ENCODE measurements around the gene TRIO. TPM values are rescaled to one million over a fixed set of nuclear protein-coding genes. Genes with fewer than 3 reads are reported as not detected.

TRIO gene
- total and polyA plus RNA-seq, 10 of the 15 experiments (the other 5 are each of a cell fraction or from before 2014, with no cell fraction given): 5.1 to 96.4 (median 44.6) TPM

DNA sequence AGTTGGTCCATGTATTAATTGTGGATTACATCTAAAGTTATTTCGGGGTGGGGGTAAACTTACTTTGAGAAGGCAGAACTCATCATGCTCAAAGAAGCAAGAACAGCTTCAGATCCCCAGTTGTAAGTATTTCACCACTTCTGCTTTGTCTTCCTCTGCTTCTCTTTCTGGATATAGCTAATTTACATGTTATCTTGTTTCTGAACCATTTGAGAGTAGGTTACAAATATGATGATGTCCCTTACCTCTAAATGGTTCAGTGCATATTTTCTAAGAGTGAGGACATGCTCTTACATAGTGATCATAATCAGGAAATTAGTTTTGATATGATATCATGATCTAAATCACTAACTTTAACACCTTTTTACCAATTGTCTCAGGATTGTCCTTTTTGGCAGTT, 11.9 kb downstream of the TRIO start (continued):
- TF ChIP-seq ZNF217 (IDR thresholded peaks at IDR 0.05) (no peak), CREM (IDR thresholded peaks at IDR 0.05; ENCODE audit: low read depth) (peak; percentile 68; the same call in 1 of the 2 replicates), ZBED1 (IDR thresholded peaks at IDR 0.05; ENCODE audit: borderline replicate concordance) (0 out of 2 replicates have a peak, but pooled peaks have one; percentile 59), EZH2 (IDR thresholded peaks at IDR 0.05; ENCODE audit: borderline replicate concordance, control insufficient read depth, low read depth, low read length) (no peak), STAT3 (IDR thresholded peaks at IDR 0.05; ENCODE audit: low read depth, low read length) (no peak), HDGF (IDR thresholded peaks at IDR 0.05) (no peak), GABPA (IDR thresholded peaks at IDR 0.05; ENCODE audit: low read depth) (no peak), MTA2 (IDR thresholded peaks at IDR 0.05; ENCODE audit: low read depth) (0 out of 2 replicates have a peak, but pooled peaks have one; percentile 49), ZZZ3 (IDR thresholded peaks at IDR 0.05; ENCODE audit: control insufficient read depth, insufficient read length, low read depth) (no peak), GATAD2B (conservative IDR thresholded peaks at IDR 0.05; ENCODE audit: low read depth) (no peak), HDAC6 (IDR thresholded peaks at IDR 0.05; ENCODE audit: unreplicated experiment) (no peak), ESRRA (IDR thresholded peaks at IDR 0.05; ENCODE audit: low read length) (no peak), SIN3A (IDR thresholded peaks at IDR 0.05; ENCODE audit: low read depth, low read length) (no peak), POLR2A (IDR thresholded peaks at IDR 0.05; ENCODE audit: low read depth, low read length) (no peak), ATF7 (IDR thresholded peaks at IDR 0.05; ENCODE audit: low read depth) (peak; percentile 89), BRCA1 (IDR thresholded peaks at IDR 0.05; ENCODE audit: low read depth, low read length) (no peak), SMAD1 (IDR thresholded peaks at IDR 0.05; ENCODE audit: low read depth, partially characterized antibody) (peak; percentile 13), MYB (IDR thresholded peaks at IDR 0.05; ENCODE audit: borderline replicate concordance, low read depth, low read length) (no peak), PML (IDR thresholded peaks at IDR 0.05; ENCODE audit: low read length) (peak; percentile 82)
- TF ChIP-seq, protein P1, sequence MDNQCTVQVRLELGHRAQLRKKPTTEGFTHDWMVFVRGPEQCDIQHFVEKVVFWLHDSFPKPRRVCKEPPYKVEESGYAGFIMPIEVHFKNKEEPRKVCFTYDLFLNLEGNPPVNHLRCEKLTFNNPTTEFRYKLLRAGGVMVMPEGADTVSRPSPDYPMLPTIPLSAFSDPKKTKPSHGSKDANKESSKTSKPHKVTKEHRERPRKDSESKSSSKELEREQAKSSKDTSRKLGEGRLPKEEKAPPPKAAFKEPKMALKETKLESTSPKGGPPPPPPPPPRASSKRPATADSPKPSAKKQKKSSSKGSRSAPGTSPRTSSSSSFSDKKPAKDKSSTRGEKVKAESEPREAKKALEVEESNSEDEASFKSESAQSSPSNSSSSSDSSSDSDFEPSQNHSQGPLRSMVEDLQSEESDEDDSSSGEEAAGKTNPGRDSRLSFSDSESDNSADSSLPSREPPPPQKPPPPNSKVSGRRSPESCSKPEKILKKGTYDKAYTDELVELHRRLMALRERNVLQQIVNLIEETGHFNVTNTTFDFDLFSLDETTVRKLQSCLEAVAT (IDR thresholded peaks at IDR 0.05): no peak
- TF ChIP-seq, protein P2, sequence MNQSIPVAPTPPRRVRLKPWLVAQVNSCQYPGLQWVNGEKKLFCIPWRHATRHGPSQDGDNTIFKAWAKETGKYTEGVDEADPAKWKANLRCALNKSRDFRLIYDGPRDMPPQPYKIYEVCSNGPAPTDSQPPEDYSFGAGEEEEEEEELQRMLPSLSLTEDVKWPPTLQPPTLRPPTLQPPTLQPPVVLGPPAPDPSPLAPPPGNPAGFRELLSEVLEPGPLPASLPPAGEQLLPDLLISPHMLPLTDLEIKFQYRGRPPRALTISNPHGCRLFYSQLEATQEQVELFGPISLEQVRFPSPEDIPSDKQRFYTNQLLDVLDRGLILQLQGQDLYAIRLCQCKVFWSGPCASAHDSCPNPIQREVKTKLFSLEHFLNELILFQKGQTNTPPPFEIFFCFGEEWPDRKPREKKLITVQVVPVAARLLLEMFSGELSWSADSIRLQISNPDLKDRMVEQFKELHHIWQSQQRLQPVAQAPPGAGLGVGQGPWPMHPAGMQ (IDR thresholded peaks at IDR 0.05; ENCODE audit: borderline replicate concordance): no peak
- TF ChIP-seq, protein P3, sequence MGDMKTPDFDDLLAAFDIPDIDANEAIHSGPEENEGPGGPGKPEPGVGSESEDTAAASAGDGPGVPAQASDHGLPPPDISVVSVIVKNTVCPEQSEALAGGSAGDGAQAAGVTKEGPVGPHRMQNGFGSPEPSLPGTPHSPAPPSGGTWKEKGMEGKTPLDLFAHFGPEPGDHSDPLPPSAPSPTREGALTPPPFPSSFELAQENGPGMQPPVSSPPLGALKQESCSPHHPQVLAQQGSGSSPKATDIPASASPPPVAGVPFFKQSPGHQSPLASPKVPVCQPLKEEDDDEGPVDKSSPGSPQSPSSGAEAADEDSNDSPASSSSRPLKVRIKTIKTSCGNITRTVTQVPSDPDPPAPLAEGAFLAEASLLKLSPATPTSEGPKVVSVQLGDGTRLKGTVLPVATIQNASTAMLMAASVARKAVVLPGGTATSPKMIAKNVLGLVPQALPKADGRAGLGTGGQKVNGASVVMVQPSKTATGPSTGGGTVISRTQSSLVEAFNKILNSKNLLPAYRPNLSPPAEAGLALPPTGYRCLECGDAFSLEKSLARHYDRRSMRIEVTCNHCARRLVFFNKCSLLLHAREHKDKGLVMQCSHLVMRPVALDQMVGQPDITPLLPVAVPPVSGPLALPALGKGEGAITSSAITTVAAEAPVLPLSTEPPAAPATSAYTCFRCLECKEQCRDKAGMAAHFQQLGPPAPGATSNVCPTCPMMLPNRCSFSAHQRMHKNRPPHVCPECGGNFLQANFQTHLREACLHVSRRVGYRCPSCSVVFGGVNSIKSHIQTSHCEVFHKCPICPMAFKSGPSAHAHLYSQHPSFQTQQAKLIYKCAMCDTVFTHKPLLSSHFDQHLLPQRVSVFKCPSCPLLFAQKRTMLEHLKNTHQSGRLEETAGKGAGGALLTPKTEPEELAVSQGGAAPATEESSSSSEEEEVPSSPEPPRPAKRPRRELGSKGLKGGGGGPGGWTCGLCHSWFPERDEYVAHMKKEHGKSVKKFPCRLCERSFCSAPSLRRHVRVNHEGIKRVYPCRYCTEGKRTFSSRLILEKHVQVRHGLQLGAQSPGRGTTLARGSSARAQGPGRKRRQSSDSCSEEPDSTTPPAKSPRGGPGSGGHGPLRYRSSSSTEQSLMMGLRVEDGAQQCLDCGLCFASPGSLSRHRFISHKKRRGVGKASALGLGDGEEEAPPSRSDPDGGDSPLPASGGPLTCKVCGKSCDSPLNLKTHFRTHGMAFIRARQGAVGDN (IDR thresholded peaks at IDR 0.05): peak; percentile 48; the same call in 1 of the 2 replicates
- TF ChIP-seq, protein P4, sequence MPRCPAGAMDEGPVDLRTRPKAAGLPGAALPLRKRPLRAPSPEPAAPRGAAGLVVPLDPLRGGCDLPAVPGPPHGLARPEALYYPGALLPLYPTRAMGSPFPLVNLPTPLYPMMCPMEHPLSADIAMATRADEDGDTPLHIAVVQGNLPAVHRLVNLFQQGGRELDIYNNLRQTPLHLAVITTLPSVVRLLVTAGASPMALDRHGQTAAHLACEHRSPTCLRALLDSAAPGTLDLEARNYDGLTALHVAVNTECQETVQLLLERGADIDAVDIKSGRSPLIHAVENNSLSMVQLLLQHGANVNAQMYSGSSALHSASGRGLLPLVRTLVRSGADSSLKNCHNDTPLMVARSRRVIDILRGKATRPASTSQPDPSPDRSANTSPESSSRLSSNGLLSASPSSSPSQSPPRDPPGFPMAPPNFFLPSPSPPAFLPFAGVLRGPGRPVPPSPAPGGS (IDR thresholded peaks at IDR 0.05; ENCODE audit: borderline replicate concordance, insufficient read depth, low read depth, low read length, poor library complexity, severe bottlenecking): no peak
- TF ChIP-seq, protein P5, sequence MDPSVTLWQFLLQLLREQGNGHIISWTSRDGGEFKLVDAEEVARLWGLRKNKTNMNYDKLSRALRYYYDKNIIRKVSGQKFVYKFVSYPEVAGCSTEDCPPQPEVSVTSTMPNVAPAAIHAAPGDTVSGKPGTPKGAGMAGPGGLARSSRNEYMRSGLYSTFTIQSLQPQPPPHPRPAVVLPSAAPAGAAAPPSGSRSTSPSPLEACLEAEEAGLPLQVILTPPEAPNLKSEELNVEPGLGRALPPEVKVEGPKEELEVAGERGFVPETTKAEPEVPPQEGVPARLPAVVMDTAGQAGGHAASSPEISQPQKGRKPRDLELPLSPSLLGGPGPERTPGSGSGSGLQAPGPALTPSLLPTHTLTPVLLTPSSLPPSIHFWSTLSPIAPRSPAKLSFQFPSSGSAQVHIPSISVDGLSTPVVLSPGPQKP (IDR thresholded peaks at IDR 0.05; ENCODE audit: low read depth, low read length): no peak
